ENCODE measurements around the gene MIS12.

MIS12 gene

DNA sequence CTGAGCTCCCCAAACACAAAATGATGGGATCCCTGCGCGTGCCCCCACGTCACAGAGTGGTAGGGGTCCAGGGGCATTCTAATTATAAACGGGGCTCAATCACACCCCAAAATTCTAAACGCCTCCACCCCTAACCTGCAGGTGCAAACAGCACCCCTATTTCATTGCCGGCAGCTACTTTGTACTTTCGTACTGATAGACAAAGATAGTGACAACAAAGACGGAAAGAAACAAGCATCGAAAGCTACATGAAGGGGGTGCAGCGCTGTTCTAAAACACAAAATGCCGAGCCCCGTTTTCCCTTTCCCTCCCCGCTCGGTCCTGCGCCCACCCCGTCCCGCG is 13.9 kb downstream of the MIS12 start:
- no peak for DNase-seq

- peak; percentile 69 for DNase-seq
Observed at GRCh38 chr17:5500589-5501391, 14.4 kb downstream of the MIS12 start.

DNA sequence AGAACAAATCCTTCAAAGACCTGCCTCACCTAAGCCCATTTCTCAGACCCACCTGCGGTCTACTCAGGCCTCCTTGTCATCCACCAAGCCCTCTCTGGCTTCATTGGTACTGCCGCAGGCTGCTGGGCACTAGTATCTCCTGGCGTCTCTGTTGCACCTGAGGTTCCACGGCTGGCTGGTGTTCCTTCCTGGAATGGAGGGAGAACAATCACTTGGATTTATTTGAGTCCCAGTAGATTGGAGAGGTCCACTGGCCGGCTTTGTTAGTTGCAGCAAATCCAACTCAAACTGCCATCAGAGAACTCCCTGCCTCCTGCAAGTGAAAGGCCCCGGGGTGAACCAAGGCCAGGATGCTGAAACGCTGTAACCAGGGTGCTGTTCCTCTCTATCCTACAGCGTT is 15.3 kb downstream of the MIS12 start:
- no peak for DNase-seq

DNA sequence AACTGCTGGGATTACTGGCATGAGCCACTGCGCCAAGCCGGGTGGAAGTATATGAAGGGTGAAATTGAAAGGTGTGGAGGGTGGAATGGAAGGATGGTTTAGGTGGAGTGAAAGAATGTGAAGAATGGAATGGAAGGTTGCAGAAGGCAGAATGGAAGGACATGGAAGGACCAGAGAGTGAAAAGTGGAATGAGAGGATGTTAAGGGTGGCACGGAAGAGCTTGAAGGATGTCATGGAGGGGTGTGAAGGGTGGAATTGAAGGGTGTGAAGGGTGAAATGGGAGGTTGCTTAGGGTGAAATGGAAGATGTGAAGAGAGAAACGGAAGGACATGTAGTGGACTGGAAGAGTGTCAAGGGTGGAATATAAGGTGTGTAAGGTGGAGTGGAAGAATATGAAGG is 16.2 kb downstream of the MIS12 start:
- no peak for DNase-seq

GRCh38 chr17:5506307-5506706 is 19.9 kb downstream of the MIS12 start:
- no peak for DNase-seq

DNA sequence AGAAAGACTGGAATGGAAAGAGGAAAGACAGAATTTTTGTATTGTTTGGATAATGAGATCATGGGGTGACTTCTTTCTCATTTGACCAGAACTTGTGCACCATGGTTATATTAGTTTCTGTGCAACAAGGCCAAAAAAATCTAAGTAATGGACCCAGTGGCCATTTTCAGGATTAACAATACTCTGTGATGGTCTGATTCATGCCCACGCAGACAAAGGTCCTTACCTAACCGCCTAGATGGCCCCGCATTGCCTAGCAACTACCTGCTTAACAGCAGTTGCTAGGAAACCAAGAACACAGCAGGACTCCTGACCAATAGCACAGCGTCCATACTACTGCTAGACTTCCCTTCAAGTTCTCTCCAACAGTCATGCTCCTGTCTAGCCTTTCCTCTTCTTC is 22.4 kb downstream of the MIS12 start:
- no peak for DNase-seq

GRCh38 chr17:5509482-5509881 is 23.1 kb downstream of the MIS12 start:
- no peak for DNase-seq

- no peak for DNase-seq
Observed at GRCh38 chr17:5510771-5511170, 24.4 kb downstream of the MIS12 start.

DNA sequence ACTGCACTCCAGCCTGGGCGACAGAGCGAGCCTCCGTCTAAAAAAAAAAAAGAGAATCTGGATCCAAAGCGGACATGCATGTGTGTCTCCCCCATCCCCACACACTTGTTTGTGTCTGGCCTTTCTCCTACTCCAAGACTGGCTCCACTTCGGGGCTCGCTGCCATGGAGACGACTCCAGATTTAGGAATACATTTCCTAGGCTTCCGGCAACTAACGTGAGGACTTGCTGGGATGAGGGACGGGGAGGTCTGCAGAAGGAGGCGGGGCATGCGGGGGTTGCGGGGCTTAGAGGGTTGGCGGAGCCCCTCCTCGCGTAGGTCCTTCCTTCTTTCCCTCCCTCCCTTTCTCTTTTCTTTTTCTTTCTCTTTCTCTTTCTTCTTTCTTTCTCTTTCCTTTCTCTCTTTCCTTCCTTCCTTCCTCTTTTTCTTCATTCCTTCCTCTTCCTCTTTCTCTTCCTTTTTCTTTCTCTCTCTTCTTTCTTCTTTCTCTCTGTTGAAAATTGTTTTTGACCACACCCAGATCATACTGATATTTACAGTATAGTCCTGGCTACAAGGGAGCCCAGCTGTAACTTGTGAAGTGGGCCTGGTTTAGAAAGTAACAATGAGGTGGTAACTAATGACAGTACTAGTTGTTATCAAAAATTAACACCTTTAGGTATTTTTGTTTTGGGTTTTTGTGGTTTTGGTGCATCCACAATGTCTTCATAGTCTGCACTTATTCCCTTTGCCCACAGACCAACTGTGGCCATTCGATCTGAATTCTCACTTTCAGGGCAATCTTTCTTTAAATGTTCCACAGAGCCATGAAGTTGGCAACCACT is 25.2 kb downstream of the MIS12 start:
- no peak for DNase-seq

GRCh38 chr17:5513628-5514027 is 27.3 kb downstream of the MIS12 start:
- no peak for DNase-seq

DNA sequence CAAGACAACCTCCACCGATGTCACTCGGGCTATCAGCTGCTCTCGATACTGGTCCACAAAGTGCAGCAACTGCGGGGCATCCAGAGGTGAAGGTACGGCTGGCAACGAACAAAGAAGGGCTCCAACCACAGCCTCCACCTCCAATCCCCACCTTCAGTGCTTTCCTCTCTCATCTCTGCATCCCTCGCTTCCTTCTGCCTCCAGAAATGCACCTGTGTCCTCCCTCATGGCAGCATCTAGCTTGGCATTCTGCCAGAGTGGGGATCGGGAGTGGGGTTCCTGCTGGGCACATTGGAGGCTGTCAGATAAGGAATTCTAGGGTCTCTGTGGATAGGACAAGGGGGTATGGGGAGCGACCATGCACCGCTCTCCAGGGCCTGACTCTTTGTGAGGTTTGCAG is 28.6 kb downstream of the MIS12 start:
- no peak for DNase-seq

GRCh38 chr17:5516060-5516792 is 29.9 kb downstream of the MIS12 start:
- no peak for DNase-seq

DNA sequence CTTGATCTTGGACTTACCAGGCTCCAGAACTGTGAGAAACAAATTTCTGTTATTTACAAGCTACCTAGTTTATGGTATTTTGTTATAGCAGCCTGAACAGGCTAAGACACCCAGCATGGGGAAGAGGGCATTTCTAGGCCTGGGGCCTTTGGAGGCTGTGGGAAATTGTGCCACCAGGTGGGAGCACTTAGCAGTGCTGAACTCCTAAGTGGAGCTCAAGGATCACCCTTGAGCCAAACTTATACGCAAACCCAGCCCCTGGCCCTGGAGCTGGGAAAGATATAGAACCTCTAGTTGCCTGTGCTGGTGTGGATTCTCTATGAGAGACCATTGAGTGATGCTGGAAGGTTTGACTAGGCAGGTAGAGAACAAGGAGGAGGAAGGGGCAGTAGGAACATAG is 36.1 kb downstream of the MIS12 start:
- DNase-seq, result no peak

DNA sequence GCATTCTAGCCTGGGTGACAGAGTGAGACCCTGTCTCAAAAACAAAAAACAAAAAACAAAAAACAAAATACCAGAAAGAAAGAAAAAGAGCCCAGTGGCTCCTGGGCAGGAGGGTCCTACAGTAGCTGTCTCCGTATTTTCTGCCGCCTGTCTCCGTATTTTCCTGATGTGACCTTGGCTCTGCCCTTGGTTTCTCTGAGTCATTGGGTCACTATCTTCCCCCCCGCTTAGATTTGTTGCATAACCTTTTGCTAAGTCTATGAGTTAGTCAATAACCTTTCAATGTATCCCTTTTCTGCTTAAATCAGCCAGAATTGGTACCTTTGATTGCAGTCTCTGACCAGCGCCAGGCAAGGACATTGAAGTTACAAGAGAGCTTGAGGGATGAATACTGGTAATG is 36.9 kb downstream of the MIS12 start:
- DNase-seq, result no peak

DNA sequence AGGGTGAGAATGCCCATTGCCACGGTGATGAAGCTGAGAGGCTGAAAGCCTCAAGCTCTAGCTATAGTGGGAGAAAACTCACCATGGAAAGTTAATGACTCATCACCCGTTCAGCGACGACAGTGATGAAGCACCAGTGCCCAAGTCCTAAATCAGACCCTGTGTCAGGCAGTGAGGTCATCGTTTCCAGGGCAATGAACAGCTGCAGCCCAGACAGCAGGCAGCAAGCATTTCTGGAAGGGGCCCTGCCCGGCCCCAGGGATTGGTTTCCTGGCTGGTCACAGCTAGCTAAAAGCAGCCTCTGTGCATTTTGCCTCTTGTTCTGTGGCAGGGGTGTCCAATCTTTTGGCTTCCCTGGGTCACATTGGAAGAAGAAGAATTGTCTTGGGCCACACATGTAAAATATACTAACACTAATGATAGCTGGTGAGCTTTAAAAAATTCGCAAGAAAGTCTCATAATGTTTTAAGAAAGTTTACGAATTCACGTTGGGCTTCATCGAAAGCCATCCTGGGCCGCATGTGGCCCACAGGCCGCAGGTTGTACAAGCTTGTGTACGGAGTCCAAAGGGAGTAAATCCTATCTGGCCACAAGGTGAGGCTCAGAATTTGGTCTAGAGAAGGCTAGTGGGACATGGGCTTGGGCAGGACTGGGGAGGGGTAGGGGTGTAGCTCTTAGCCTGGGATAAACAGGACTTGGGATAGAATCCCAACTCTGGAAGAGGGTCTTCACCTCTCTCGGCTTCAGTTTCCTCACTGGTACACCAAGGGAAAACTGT is 40.6 kb downstream of the MIS12 start:
- DNase-seq, result no peak

DNA sequence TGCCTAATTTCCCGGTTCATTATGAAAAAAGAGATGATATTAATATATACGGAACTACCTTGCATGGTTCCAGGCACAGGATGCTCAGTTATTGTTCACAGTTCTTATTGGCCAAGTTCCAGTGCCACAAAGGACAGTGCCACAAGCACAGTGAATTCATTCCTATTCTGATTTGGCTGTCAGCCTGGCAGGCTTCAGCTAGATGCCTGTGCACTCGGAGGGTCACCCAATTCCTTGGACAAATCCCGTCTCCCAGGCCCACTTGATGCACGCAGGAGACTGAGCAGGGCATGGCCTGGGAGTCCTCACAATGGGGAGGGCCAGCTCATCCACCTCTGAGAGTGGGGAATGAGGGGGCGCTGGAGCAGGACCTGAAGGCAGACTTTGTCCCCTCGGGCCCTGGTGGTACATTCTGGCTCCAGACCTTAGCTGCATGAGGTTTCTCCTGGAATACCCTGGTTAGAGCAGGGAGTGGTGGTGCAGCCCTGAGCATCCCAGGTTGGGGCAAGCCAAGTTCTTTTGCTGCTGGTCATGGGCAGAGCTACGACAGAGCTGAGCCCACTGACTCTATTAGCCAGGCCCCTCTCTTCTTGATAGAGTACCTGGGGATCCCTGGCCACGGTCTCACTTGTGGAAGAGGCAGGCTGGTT is 41.4 kb downstream of the MIS12 start:
- DNase-seq, result no peak

- DNase-seq, result no peak
Observed at GRCh38 chr17:5530265-5531084, 44.1 kb downstream of the MIS12 start.

GRCh38 chr17:5531085-5531418 is 44.7 kb downstream of the MIS12 start:
- DNase-seq, result no peak

DNA sequence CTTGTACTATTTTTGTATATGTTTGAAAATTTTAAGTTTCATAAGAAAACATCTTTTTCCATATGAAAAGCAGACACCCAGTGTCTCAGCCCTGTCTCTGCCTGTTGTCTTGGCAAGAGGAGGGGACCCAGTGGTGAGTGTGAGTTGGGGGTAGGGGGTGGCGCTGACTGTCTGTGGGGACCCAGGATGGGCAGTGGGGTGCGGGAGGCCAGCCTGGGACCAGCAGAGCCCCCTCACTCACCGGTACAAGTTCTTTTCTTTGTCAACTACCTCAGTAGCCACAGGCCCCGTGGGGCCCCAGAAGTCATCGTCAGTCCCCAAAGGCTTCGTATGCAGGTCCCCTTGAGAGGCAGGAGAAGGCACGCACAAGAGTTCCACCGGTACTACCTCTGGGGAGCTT is 46.2 kb downstream of the MIS12 start:
- DNase-seq, result no peak

- no peak for DNase-seq
Observed at GRCh38 chr17:5533486-5534315, 47.3 kb downstream of the MIS12 start.

GRCh38 chr17:5535436-5535835 is 49.1 kb downstream of the MIS12 start:
- no peak for DNase-seq

Measured in effector CD8-positive, alpha-beta T cell (primary cell).